Activated naive CD4-positive, alpha-beta T cell treated with anti-CD3 and anti-CD28 coated beads, Interleukin-2, amount 10 ng/mL, durations not matched to agents 7 days and 5 days (primary cell): ENCODE data around the gene STK32C.
"Not testable (repeated sequence)": the region's sequence is repeated elsewhere in the genome, so short reads cannot be mapped to it uniquely, and the experiment has no call there.

ENCODE experiments used
- CTCF ChIA-PET: fragments of 350-600 bp; sonication (Branson Sonifier 250); formaldehyde crosslinking; loops from one replicate; lab custom pipeline; 2021; ENCODE audit warnings: antibody characterized with exemption; lab: Charles Lee
- DNase-seq: peaks from one replicate; pipeline ENCODE4 v3.0.0-alpha.2; 2020
- H3K27ac Mint-ChIP-seq: one replicate; pipeline ENCODE4 v1.8.0; 2021; ENCODE audit warnings: mild to moderate bottlenecking, moderate library complexity, mixed read lengths
- H3K27me3 Mint-ChIP-seq: one replicate; pipeline ENCODE4 v1.8.0; 2021; ENCODE audit warnings: mild to moderate bottlenecking, mixed read lengths
- H3K36me3 Mint-ChIP-seq: one replicate; pipeline ENCODE4 v1.8.0; 2021; ENCODE audit warnings: mixed read lengths
- H3K4me1 Mint-ChIP-seq: one replicate; pipeline ENCODE4 v1.8.0; 2021; ENCODE audit warnings: mixed read lengths
- H3K4me3 Mint-ChIP-seq: one replicate; pipeline ENCODE4 v1.8.0; 2021; ENCODE audit warnings: mild to moderate bottlenecking, moderate library complexity, mixed read lengths
- H3K9me3 Mint-ChIP-seq: one replicate; pipeline ENCODE4 v1.8.0; 2021; ENCODE audit warnings: mixed read lengths

The STK32C gene

DNA sequence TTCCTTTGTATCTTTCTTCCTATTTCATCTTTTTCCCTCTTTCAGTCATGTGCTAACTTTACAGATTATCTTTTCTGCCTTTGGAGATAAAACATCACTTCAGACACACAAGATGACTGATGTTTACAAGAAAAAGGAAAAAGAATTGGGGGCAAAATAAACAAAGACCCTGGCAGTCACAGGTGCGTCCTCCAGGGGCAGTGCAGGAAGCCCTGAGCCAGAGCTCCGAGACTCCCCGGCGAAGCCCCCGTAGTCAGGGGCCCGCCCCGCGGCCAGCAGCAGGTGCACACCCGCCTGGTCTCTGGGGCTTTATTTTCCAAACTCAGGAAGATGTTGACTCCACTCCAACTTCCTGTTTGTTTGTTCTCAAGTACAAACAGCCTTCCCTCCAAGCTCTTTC, 10.2 kb downstream of the STK32C start:
- Mint-ChIP-seq H3K27ac (no peak overlapping the region), H3K36me3 (no peaks in the 10 kb centered on the region), H3K27me3 (no peaks in the 10 kb centered on the region), H3K4me1 (peaks cover 6% of the 10 kb centered on the region), H3K4me3 (no peak overlapping the region), H3K9me3 (no peaks in the 10 kb centered on the region)
- CTCF ChIA-PET: no interaction called here
- DNase-seq: no peak

DNA sequence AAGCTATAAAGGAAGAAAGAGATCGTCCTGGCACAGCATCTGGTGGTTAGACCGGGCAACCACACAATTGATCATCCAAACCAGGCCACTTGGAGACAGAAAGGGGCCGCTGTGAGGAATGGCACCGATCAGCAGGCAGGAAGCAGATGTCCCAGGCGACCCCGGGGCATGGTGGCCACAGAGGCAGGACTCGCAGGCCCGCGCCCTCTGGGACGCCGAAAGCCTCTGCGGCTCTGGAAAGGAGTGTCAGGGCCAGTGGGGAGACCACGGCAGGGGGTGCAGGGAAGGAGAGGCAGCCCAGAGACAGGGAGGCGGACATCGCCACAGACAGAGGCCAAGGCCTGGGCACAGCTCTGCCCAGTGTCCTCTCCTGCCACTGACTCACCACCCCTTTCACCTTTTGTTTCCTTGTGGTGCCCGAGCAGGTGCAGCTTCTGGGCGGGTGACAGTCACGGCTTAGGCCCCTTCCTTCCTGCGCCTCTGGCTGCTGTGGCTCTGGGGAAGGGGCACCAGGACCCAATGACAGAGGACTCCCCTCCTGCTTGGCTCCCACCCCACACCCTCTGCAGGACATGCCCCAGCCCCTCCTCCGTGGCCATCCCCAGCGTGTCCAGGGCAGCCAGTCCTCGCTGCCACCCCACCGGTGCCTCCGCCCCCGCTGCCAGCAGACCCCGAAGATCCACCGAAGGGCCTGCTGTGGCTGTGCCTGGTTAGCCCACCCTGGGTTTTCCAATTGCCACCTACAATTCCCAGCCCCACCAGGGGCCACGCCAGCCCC, 10.9 kb downstream of the STK32C start:
- H3K36me3 Mint-ChIP-seq: no peaks in the 10 kb centered on the region
- H3K4me1 Mint-ChIP-seq: peaks cover 6% of the 10 kb centered on the region
- H3K27ac Mint-ChIP-seq: no peak overlapping the region
- H3K4me3 Mint-ChIP-seq: no peak overlapping the region
- CTCF ChIA-PET: no interaction called here
- H3K27me3 Mint-ChIP-seq: no peaks in the 10 kb centered on the region
- no peaks in the 10 kb centered on the region for H3K9me3 Mint-ChIP-seq
- no peak for DNase-seq

DNA sequence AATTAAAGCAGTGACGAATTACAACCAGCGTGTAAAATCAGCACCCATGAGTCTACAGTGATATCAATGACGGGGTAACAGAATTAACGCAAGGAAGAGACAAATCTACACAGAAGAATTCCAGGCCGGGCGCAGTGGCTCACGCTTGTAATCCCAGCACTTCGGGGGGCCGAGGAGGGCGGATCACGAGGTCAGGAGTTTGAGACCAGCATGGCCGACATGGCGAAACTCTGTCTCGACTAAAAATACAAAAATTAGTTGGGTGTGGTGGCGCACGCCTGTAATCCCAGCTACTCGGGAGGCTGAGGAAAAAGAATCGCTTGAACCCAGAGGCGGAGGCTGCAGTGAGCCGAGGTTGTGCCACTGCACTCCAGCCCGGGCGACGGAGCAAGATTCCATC, 12.3 kb downstream of the STK32C start:
- CTCF ChIA-PET, H3K9me3 Mint-ChIP-seq, H3K4me3 Mint-ChIP-seq, H3K4me1 Mint-ChIP-seq, H3K36me3 Mint-ChIP-seq, H3K27me3 Mint-ChIP-seq, H3K27ac Mint-ChIP-seq, DNase-seq: not testable (repeated sequence)

DNA sequence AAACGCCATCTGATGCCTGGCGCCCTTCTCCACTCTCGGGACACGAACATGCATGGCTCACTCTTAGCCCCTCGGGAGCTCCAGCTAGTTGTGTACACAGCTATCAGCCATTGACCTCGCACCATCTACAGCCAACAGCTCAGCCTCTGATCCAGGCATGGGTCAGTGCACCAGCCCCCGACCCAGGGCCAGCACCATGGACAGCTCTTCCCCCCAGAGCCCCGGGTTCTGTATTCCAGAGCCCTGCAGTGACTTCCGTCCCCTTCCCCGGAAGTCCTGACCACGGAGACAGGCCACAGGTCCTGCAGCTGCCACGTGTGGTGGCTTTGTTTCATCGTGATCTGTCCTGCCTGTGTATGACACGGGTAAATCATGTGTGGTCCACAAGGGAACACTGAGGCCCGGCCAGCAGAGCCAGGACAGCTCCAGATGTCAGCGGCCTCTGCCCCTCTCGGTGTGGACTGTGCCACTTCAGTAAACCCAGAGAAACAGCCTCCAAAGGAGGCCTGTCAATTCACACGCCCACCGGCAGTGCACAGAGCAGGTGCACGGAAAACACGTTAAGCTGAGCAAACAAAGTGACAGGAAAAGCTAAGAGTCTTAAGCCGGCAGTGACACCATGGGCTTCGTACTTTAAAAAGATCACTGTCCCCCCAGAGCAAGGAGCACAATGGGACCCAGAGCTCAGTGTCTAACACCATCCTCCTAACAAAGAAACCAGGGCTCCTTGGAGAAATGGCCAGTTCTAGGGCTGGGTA, 13.0 kb downstream of the STK32C start:
- no peak for DNase-seq
- Mint-ChIP-seq H3K27me3 (no peaks in the 10 kb centered on the region), H3K36me3 (no peaks in the 10 kb centered on the region), H3K4me3 (no peak overlapping the region), H3K4me1 (peaks cover 6% of the 10 kb centered on the region), H3K9me3 (no peaks in the 10 kb centered on the region), H3K27ac (no peak overlapping the region)
- CTCF ChIA-PET: interaction anchor here (1.0 kb wide), 1 partner anchor 59 kb away, joined by 4 read pairs; no protein-coding TSS in a partner anchor

DNA sequence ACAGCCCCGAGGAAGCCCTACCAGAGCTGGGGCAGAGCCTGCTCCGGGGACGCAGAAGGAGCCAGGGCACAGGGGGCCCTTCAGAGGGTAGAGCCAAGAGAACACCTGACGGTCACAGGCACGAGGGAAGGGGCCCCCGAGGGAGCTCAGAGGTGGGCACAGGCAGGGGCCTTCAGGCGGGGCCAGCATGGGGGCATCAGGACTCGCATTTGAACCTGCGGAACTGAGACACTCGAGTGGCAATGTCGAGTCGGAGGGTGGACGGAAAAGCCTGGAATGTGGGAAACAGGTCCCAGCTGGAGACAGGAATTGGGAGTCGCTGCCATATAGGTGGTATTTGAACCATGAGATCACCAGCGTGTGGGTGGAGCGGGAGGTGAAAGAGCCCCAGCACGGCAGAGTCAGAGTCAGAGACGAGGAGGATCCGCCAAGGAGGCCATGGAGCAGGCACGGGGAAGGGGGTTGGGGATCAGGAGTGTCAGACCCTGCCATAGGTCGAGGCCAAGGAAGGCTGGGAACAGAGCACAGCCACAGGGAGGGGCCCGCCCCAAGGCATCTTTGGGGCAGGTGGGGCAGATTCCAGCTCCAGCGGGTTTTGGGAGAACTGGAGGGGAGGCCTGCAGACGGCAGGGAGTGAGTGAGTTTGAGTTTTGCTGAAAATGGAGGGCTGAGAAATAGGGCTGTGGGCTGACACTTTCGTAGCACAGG, 13.8 kb downstream of the STK32C start:
- Mint-ChIP-seq H3K27ac (no peak overlapping the region), H3K4me3 (no peak overlapping the region), H3K27me3 (peaks cover 3% of the 10 kb centered on the region), H3K36me3 (no peaks in the 10 kb centered on the region), H3K4me1 (peaks cover 6% of the 10 kb centered on the region), H3K9me3 (no peaks in the 10 kb centered on the region)
- CTCF ChIA-PET: interaction anchor here (1.0 kb wide), 1 partner anchor 59 kb away, joined by 4 read pairs; no protein-coding TSS in a partner anchor
- DNase-seq: no peak

DNA sequence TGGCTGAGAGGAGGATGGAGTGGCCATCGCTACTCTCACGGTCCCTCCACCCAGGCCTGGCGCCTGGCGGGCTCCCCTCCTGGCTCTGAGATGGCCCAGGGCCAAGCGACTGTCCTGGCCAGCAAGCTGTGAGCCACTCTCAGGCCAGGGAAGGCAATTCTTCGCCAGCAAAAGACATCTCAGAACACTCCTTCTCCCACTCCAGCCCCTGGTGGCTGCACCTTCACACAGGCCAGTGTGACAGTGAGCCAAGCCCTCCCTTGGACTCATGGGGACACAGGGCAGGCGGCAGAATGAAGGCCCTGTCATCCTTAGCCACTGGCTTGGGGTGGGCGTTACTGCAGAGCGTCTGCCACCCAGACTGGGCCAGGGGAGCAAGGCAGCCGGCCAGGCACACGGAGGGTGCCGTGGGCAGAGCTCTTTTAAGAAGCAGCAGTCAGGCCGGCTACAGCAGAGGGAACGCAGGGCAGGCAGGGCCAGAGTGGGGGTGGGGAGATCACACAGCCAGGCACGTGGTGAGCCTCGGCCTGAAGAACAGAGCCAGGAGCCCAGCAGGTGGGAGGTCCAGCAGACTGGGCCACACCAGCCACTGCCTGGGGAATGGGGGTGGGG, 14.4 kb downstream of the STK32C start:
- Mint-ChIP-seq H3K9me3 (no peaks in the 10 kb centered on the region), H3K4me3 (no peak overlapping the region), H3K27me3 (peaks cover 3% of the 10 kb centered on the region), H3K4me1 (peaks cover 6% of the 10 kb centered on the region), H3K27ac (no peak overlapping the region), H3K36me3 (no peaks in the 10 kb centered on the region)
- no peak for DNase-seq
- CTCF ChIA-PET: no interaction called here

DNA sequence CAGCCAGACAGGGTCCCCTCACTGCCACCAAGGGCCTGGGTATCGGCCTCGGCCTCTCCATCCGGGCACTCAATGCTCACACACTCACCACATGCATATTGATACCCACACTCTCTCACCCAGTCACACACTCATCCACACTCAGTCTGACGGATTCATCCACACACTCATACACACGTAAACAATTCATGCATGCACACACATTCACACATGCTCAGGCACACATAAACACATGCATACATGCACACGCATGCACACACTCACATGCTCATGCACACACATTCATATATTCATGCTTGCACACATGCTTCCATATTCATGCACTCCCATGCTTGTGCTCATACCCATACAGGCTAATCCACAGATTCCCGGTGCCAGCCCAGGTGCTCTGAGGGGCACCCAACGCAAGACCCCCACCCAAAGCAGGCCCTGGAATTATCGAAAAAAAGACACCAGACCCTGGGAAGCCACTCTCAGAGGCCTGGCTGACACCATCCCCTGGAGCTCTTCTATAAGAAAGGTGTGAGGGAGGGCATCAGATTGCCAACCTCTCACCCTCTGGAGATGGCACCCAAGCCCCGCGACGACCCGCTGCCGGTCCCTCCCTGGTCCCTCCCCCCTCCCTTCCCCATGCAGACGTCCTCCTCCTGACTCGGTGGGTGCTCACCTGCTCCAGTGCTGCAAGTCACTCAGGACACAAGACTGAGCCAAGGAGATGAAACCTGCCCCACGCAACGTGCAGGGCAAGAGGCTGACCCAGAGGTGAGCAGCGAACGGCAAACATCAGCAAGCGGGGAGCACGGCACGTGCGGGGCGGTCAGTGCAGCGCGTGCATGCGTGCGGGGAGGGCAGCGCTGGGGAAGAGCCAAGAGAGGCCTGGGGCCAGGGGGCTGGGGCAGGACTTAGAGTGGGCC, 15.2 kb downstream of the STK32C start:
- Mint-ChIP-seq H3K27me3 (peaks cover 3% of the 10 kb centered on the region), H3K4me3 (no peak overlapping the region), H3K36me3 (no peaks in the 10 kb centered on the region), H3K27ac (no peak overlapping the region), H3K4me1 (peaks cover 3% of the 10 kb centered on the region), H3K9me3 (no peaks in the 10 kb centered on the region)
- CTCF ChIA-PET: no interaction called here
- DNase-seq: no peak

DNA sequence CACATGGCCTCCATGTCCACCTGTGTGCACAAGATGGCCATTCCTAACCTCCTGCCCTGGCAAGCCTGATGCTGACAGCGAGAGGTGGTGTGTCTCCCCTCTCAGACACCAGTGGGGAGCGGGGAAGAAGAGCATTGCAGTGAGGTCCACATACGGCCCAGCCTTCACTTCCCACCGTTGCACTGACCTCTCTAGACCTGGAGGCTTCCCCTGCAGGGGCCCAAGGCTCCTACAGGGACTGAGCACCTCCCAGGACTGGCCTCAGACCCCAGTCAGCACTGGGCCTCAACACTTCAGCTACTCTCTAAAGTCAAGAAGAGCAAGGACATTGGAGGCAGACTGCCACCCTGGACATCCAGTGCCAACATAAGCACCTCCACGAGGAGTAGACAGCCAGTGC, 15.9 kb downstream of the STK32C start:
- CTCF ChIA-PET: no interaction called here
- no peak overlapping the region for H3K27ac Mint-ChIP-seq
- no peaks in the 10 kb centered on the region for H3K9me3 Mint-ChIP-seq

DNA sequence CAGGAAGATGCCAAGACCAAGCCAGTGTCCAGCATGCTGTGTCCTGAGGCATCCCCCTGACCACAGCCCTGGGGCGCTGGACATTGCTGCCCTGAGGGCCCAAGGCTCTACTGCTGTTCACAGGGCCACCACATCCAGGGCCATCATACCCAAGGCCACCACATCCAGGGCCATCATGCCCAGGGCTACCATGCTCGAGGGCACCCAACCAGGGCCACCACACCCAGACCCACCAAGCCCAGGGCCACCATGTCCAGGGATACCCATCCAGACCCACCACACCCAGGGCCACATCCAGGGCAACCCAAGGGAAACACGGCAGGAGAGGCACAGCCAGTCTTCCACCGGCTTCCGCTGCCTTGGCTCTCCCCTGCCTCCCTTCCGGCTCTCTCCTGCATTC, 17.1 kb downstream of the STK32C start:
- H3K4me1 Mint-ChIP-seq: no peaks in the 10 kb centered on the region
- peaks cover 3% of the 10 kb centered on the region for H3K27me3 Mint-ChIP-seq
- DNase-seq: no peak
- CTCF ChIA-PET: no interaction called here
- H3K9me3 Mint-ChIP-seq: no peaks in the 10 kb centered on the region
- H3K36me3 Mint-ChIP-seq: no peaks in the 10 kb centered on the region
- no peak overlapping the region for H3K27ac Mint-ChIP-seq
- H3K4me3 Mint-ChIP-seq: no peak overlapping the region

More for the DNA sequence above, 15.9 kb downstream of the STK32C start:
- peaks cover 3% of the 10 kb centered on the region for H3K27me3 Mint-ChIP-seq
- DNase-seq: no peak
- no peak overlapping the region for H3K4me3 Mint-ChIP-seq
- H3K4me1 Mint-ChIP-seq: no peaks in the 10 kb centered on the region
- no peaks in the 10 kb centered on the region for H3K36me3 Mint-ChIP-seq

DNA sequence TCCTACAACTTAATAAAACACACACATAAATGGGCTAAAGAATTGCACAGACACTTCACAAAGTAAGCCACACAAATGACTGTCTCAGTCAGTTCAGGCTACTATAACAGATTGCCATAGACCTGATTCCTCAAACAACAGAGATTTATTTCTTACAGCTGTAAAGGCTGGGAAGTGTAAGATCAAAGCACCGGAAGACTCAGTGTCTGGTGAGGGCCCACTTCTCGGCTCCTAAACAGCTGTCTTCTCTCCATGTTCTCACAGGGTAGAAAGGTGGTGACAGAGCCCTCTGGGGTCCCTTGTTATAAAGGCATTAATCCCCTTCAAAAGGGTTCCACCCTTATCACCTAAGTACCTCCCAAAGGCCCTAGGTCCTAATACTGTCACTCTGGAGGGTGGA, 18.3 kb downstream of the STK32C start:
- Mint-ChIP-seq H3K27me3 (peaks cover 3% of the 10 kb centered on the region), H3K4me3 (no peak overlapping the region), H3K27ac (no peak overlapping the region), H3K9me3 (no peaks in the 10 kb centered on the region), H3K4me1 (no peaks in the 10 kb centered on the region), H3K36me3 (no peaks in the 10 kb centered on the region)
- CTCF ChIA-PET: no interaction called here
- DNase-seq: no peak

DNA sequence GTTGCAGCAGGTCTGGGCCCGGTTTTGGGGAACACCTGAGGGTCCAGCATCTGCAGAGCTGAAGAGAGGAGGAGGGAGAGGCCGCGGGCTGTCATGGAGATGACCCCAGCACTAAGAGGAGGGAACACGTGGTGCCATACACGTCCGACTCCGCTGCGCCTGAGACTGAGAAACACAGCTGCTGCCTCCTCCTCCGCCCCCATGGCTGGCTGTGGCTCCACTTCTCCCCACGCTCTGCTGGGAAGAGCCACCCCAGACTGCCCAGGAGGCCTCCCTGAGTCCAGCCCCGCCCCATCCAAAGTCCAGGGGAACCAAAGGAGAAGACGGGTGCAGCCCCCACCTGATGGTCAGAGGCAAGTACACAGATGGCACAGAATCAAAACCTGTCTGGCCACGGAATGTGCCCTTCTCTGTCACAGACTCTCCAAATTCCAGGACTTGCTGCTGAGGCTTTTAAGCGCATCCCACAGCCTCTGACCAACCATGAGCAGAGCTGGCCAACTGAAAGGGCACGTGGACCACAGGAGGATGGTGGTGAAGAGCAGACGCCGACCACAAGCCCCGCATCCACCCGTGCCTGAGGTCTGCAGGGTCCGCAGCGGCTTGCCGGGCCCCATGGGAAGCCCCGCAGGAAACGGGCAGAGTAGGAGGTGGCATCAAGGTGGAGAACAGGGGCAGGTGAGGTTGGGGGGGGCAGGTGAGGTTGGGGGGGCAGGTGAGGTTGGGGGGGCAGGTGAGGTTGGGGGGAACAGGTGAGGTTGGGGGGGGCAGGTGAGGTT, 24.0 kb downstream of the STK32C start:
- Mint-ChIP-seq H3K27ac (no peak overlapping the region), H3K4me1 (no peaks in the 10 kb centered on the region), H3K27me3 (no peaks in the 10 kb centered on the region), H3K9me3 (peaks cover 6% of the 10 kb centered on the region), H3K36me3 (no peaks in the 10 kb centered on the region), H3K4me3 (no peak overlapping the region)
- CTCF ChIA-PET: no interaction called here
- no peak for DNase-seq

DNA sequence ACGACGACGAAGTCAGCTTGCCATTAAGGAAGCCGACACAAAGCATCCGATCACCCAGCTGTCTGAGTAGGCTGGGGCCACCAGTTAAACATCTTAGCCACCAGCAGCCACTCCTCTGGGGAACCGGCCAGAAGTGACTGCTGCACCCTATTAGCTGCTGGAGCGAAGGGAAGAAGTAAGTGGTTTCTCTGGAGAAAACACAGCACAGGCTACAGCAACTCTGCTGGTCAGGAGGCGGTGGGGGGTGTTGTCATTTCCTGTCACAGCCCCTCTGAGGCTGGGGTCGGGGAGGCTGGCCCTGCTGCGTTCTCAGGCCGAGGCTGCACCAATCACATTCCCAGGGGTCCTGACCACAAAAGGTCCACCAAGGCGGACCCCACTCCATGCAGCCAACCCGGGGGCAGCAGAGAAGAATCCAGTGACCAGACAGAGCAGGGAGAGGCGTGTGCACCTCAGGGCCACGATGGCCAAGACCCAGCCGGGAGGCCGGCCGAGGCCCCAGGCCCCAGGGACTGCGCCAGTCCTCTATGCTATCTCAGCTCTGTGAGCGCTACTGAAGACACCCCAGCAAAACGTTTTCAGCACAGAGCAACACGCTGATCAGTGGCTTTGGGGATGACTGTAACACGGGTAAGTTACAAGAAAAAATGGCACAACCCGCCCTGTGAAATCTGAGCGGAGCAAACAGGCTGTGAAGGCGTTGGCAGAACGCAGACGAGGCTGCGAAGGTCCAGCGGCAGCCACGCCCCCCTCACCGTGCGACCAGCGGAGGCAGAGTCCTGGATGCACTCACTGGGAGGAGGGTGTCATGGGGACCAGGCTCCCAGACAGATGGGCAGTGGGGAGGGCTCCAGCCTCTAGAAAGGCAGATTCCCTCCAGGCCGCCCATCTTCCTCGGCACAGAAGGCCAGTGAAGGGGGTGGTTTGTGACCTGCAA, 24.8 kb downstream of the STK32C start:
- H3K9me3 Mint-ChIP-seq: peaks cover 6% of the 10 kb centered on the region
- no peak overlapping the region for H3K4me3 Mint-ChIP-seq
- no peak for DNase-seq
- no peaks in the 10 kb centered on the region for H3K4me1 Mint-ChIP-seq
- H3K36me3 Mint-ChIP-seq: no peaks in the 10 kb centered on the region
- no peaks in the 10 kb centered on the region for H3K27me3 Mint-ChIP-seq
- CTCF ChIA-PET: no interaction called here
- no peak overlapping the region for H3K27ac Mint-ChIP-seq
